ENCODE results near the gene PRKAG2. TPM values are rescaled to one million over a fixed set of nuclear protein-coding genes. Genes with fewer than 3 reads are reported as not detected.
"Not testable (repeated sequence)": the region's sequence is repeated elsewhere in the genome, so short reads cannot be mapped to it uniquely, and the experiment has no call there.

Gene PRKAG2
- total RNA-seq, 2 donors from 2014 or later: 19.9 to 22.6 TPM

DNA sequence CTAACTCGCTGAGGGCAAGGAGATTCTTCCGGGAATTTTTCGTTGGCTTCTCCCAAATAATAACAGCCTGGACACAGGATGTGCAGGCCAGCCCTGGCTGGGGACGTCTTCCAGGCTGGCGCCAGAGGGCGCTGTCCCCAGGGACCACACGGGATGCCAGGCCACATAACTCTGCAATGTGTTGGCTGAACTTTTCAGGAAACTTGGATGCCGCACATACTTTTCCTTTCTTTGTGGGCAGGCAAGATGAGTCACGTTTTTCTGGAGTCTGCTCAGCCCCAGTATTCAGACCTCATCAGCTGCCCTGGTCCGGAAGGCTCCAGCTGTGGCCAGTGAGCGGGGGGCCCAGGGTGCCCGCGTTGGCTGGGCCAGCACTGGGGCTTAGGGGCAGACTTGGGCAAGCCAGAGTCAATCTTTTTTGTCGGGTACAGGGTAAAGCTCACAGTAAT is 122.7 kb downstream of the PRKAG2 start:
- Mint-ChIP-seq H3K36me3 (no peaks in the 10 kb centered on the region), H3K4me1 (ENCODE audit: low read depth in 2 of 2) (peaks cover 12 to 16% of the 10 kb centered on the region in 2 donors), H3K4me3 (no peak overlapping the region), H3K9me3 (no peaks in the 10 kb centered on the region), H3K27ac (no peak overlapping the region), H3K27me3 (no peaks in the 10 kb centered on the region)
- DNase-seq (ENCODE audit: low spot score) (no peak), ATAC-seq (peak in 1 of 2 donors; percentile 45)

DNA sequence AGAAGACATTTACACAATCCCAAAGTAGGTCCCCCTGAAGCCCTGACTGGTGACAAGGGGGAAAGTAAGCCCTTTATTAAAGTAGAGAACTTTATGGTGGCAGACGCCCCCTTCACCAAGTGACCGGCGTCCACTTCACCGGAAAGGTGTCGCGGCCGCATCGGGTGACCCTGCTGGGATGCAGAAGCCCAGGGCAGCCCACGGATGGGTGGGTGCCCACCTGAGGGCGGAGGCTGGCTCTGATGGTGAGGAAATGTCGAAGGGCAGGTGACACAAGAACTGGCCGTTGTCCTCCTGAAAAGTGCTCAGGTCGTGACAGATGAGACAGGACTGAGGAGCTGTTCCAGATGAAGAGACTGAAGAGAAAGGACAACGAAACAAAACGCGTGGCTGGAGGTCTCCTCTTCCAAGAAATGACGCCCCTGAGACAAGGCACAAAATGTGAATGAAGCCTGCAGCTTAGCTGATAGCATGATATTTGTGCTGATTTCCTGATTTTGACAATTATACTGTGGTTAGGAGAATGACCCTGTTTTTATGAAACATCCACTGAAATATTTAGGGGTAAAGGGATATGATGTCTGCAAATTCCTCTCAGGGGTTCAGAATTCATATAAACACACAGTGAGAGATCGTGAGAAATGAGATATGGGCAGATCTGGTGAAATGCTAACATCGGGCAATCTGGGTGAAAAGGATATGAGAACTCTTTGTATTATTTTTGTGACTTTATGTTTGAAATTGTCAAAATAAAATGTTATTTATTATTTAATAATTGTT is 123.9 kb downstream of the PRKAG2 start:
- H3K27ac Mint-ChIP-seq: no peak overlapping the region
- H3K4me3 Mint-ChIP-seq: no peak overlapping the region

DNA sequence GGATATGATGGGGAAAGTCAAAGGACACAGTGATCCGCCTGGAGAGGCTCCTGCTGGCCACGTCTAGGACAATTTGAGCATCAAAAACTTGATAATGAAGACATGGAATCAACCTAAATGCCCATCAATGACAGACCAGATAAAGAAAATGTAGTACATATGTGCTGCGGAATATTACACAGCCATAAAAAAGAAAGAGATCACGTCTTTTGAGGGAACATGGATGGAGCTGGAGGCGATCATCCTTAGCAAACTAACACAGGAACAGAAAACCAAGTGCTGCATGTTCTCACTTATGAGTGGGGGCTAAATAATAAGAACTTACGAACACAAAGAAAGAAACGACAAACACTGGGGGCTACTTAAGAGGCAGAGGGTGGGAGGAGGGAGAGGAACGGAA is 124.9 kb downstream of the PRKAG2 start:
- Mint-ChIP-seq H3K4me1 (ENCODE audit: low read depth in 2 of 2) (peaks cover 12 to 13% of the 10 kb centered on the region in 2 donors), H3K9me3 (no peaks in the 10 kb centered on the region), H3K36me3 (no peaks in the 10 kb centered on the region), H3K27ac (no peak overlapping the region), H3K4me3 (no peak overlapping the region), H3K27me3 (no peaks in the 10 kb centered on the region)
- DNase-seq (ENCODE audit: low spot score) (no peak), ATAC-seq (no peak)

More for the DNA sequence above, 123.9 kb downstream of the PRKAG2 start:
- no peak for ATAC-seq
- peaks cover 12 to 16% of the 10 kb centered on the region in 2 donors for H3K4me1 Mint-ChIP-seq (ENCODE audit: low read depth in 2 of 2)
- no peaks in the 10 kb centered on the region for H3K36me3 Mint-ChIP-seq
- no peaks in the 10 kb centered on the region for H3K9me3 Mint-ChIP-seq
- DNase-seq (ENCODE audit: low spot score): no peak
- no peaks in the 10 kb centered on the region for H3K27me3 Mint-ChIP-seq

DNA sequence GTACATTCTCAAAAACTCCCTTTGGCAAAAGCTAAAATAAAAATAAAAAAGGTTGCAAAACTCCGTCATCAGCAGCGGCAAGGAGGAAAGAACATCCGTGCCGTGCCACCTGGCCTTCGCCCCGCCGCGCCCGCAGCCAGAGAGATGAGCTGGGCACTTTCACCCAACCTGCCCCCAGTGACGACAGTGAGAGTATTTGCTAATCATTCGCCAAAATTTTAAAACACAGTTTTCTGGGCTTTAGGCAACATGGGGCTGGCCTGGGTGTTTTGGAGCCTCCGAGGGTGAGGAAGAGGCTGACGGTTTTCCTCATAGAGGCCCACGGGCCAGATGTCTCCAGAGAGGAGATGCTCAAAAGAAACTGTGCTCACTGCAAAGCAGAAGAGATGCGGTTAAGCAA is 128.2 kb downstream of the PRKAG2 start:
- Mint-ChIP-seq H3K4me1 (ENCODE audit: low read depth in 2 of 2) (peaks cover 7 to 13% of the 10 kb centered on the region in 2 donors), H3K36me3 (no peaks in the 10 kb centered on the region), H3K27me3 (no peaks in the 10 kb centered on the region), H3K9me3 (no peaks in the 10 kb centered on the region), H3K4me3 (no peak overlapping the region), H3K27ac (no peak overlapping the region)
- no peak for ATAC-seq
- DNase-seq (ENCODE audit: low spot score): no peak

DNA sequence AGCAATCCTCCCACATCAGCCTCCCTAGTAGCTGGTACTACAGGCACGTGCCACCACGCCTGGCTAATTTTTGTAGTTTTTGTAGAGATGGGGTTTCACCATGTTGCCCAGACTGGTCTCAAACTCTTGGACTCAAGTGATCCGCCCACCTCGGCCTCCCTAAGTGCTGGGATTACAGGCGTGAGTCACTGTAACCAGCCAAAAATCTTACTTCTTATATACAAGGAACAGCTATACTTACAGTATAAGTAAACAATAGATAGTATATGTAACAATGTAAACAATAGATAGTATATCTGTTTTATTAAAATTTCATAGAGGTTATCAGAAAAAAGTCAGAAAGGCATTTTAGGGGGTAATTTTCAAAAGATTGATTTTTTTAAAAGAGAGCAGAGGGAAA is 128.9 kb downstream of the PRKAG2 start:
- H3K4me3 Mint-ChIP-seq; H3K36me3 Mint-ChIP-seq; ATAC-seq; H3K9me3 Mint-ChIP-seq; H3K27me3 Mint-ChIP-seq; DNase-seq (ENCODE audit: low spot score); H3K27ac Mint-ChIP-seq: not testable (repeated sequence)
- H3K4me1 Mint-ChIP-seq (ENCODE audit: low read depth in 2 of 2): peaks cover 13 to 20% of the 10 kb centered on the region in 2 donors

DNA sequence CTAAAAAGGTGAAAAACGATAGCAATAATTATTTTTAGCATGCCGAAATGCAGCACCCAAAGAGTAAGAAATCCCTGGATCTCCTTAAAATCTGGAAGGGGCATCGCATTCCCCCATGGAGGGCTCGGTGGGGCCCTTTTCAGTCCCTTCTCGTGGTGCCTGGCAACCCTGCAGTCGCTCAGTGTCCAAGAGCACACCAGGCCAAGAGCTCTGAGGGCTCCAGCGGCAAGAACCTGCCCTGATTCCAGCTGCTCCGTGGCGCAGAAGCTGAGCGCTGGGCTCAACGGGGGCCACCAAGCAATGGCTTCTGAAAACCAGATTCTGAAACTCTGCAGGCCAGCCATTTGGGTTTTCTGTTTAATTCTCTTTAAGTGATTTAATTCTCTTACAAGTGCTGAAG is 131.2 kb downstream of the PRKAG2 start:
- peak overlapping the region; percentile 47 to 54 for H3K27ac Mint-ChIP-seq
- peaks cover 17 to 20% of the 10 kb centered on the region in 2 donors for H3K4me1 Mint-ChIP-seq (ENCODE audit: low read depth in 2 of 2)
- H3K27me3 Mint-ChIP-seq: no peaks in the 10 kb centered on the region
- ATAC-seq: no peak
- H3K9me3 Mint-ChIP-seq: no peaks in the 10 kb centered on the region
- no peak for DNase-seq (ENCODE audit: low spot score)
- H3K4me3 Mint-ChIP-seq: peak overlapping the region; percentile 59
- H3K36me3 Mint-ChIP-seq: no peaks in the 10 kb centered on the region

DNA sequence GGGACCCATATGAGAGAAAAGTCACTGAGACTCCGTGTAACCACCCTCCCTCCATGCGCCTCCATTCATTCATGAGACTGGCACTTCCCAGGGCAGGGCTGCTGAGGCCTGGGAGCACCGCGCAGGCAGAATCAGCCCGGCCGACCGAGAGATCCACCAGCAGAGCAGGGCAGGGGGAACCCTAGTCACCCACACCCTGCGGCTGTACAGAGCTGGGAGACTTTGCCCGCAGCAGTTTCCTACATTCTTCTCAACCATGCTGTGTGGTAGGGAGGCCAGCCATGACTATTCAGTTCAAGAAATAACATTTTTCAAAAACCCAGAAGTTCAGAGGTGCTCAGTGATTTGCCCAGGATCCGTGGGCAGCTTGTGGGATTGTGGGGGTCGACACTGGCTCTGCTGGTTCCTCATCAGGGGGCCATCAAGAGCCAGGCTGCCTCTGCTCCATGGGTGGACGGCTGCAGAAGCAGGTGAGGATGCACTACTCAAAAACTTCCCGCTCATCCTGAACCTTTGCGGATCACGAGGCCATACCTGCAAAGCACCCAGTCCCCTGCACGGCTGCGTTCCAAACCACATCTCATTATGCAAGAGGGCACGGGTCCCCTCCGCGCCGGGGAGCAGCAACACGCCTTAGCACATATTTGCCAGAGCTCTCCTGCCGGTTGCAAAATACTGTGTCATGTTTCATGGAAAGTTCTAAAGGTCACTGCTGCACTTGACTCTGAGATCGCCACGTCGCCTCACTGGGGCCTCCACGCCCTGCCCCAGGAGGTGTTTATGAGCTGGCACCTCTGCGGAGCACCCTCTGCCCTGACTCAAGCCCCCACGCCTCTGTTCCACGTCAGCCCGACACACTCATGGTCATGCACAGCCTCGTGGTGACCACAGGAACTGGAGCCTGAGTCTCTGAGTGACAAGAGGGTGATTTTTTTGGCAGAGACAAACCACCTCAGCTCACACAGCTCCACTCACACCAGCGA is 132.0 kb downstream of the PRKAG2 start:
- DNase-seq (ENCODE audit: low spot score): peak; percentile 71
- Mint-ChIP-seq H3K4me3 (peak overlapping the region; percentile 59), H3K9me3 (no peaks in the 10 kb centered on the region), H3K27ac (peak overlapping the region; percentile 47 to 54), H3K27me3 (no peaks in the 10 kb centered on the region), H3K4me1 (ENCODE audit: low read depth in 2 of 2) (peaks cover 17 to 20% of the 10 kb centered on the region in 2 donors), H3K36me3 (no peaks in the 10 kb centered on the region)
- ATAC-seq: peak; percentile 89 to 93

DNA sequence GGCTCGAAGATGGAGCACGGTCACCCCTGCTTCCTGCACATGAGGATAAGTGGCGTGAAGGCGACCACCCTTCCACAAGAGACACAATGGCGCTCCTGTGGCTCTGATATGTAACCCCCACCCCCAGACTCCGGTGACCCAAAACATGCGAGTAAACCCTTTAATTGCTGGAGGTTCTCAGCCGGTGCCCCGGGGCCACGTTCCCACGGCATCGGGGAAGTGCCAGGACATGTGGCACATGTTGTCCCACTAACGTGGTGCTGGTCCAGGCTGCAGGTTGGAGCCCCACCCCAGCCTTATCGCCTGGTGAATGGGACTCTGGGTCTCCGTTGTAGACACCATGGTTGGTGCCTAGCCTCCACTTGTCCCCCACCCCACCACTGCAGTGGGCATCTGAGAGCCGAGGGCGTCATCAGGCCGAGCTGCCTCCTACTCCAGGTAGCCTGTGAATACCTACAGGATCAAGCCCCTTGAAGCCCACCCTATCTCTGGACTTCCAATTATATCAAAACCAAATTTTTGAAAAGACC is 132.8 kb downstream of the PRKAG2 start:
- H3K36me3 Mint-ChIP-seq: no peaks in the 10 kb centered on the region
- DNase-seq (ENCODE audit: low spot score) (no peak), ATAC-seq (no peak)
- no peaks in the 10 kb centered on the region for H3K27me3 Mint-ChIP-seq
- H3K9me3 Mint-ChIP-seq: no peaks in the 10 kb centered on the region
- no peak overlapping the region for H3K27ac Mint-ChIP-seq
- H3K4me3 Mint-ChIP-seq: no peak overlapping the region
- H3K4me1 Mint-ChIP-seq (ENCODE audit: low read depth in 2 of 2): peaks cover 17 to 20% of the 10 kb centered on the region in 2 donors

DNA sequence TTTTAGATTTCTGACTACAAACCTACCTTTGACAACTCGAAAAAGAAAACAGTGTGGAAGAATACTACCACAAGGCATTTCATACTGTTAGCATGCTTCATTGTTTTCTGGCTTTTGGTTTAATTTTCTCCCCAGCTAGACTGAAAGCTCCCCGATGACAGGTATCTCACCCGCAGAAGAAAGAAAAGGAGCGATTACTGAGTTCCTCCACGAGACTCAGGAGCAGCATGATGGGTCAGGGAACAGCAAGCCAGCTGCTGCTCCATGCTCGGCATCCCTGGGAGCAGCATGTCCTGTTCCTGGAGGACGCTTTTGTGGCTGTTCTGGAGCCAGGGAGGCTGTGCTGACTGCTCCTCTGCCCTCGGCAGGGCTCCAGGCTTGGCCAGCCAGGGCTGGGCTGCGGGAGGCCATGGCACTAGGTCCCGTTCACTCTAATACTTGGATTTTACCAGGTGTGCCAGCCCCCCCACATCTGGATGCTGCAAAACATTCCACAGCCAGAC is 133.4 kb downstream of the PRKAG2 start:
- peaks cover 17 to 20% of the 10 kb centered on the region in 2 donors for H3K4me1 Mint-ChIP-seq (ENCODE audit: low read depth in 2 of 2)
- no peak for ATAC-seq

DNA sequence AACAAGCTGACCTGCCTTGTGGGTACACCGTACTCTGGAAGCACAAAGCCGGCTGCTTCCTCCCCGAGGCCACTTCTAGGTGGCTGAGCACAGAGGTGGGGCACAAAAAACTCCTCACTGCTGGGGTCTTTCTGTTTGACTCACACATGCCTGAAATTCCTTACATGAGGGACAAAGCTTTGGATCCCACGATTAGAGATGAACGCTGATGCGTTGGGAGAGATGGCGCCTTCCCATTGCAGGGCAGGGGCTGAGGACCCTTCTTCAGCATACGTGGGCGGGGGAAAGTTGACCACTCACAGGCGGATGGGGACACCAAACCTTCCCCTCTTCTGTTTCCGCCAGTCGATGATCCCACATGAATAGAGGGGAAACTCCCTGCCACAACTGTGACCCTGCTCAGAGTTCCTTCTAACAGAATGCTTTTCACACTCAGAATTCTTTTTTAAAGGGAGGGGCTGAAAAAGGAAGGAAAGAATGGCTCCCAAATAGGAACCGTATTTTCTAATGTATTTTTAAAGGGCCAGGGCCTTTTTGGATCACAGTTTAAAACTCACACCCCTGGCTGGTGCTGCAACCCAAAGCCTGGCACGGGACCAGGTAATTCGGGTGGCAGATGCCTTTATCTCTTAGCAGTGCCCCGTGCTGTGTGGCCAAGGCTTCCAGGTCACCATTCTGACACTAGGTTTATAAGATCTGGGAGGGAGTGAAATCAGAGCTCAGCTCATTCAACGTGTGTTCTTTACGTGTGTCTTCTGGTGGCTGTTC is 134.0 kb downstream of the PRKAG2 start:
- Mint-ChIP-seq H3K36me3 (no peaks in the 10 kb centered on the region), H3K9me3 (no peaks in the 10 kb centered on the region), H3K27ac (no peak overlapping the region), H3K4me1 (ENCODE audit: low read depth in 2 of 2) (peaks cover 17 to 20% of the 10 kb centered on the region in 2 donors), H3K27me3 (no peaks in the 10 kb centered on the region), H3K4me3 (no peak overlapping the region)
- ATAC-seq: no peak
- DNase-seq (ENCODE audit: low spot score): no peak

More for the DNA sequence above, 133.4 kb downstream of the PRKAG2 start:
- no peaks in the 10 kb centered on the region for H3K9me3 Mint-ChIP-seq
- no peak overlapping the region for H3K4me3 Mint-ChIP-seq
- no peaks in the 10 kb centered on the region for H3K36me3 Mint-ChIP-seq
- H3K27me3 Mint-ChIP-seq: no peaks in the 10 kb centered on the region
- no peak overlapping the region for H3K27ac Mint-ChIP-seq
- DNase-seq (ENCODE audit: low spot score): no peak

DNA sequence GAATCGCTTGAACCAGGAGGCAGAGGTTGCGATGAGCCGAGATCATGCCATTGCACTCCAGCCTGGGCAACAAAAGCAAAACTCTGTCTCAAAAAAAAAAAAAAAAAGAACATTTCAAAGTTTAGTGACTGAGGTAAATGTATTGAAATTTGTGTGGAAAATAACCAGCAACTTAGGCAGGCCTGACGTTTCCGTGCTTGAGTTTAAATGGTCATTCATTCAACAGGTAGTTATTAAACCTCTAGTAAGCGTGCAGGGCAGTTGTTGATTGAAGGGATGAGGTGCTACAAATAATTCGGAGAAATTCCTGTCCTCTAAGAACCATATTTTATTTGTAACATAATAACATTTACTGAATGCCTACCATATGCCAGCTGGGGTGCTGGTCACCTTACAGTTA is 135.3 kb downstream of the PRKAG2 start:
- Mint-ChIP-seq H3K4me1 (ENCODE audit: low read depth in 2 of 2) (peaks cover 17% of the 10 kb centered on the region in 2 donors), H3K9me3 (no peaks in the 10 kb centered on the region), H3K27me3 (no peaks in the 10 kb centered on the region), H3K36me3 (no peaks in the 10 kb centered on the region), H3K4me3 (no peak overlapping the region), H3K27ac (no peak overlapping the region)
- ATAC-seq (no peak), DNase-seq (ENCODE audit: low spot score) (no peak)

DNA sequence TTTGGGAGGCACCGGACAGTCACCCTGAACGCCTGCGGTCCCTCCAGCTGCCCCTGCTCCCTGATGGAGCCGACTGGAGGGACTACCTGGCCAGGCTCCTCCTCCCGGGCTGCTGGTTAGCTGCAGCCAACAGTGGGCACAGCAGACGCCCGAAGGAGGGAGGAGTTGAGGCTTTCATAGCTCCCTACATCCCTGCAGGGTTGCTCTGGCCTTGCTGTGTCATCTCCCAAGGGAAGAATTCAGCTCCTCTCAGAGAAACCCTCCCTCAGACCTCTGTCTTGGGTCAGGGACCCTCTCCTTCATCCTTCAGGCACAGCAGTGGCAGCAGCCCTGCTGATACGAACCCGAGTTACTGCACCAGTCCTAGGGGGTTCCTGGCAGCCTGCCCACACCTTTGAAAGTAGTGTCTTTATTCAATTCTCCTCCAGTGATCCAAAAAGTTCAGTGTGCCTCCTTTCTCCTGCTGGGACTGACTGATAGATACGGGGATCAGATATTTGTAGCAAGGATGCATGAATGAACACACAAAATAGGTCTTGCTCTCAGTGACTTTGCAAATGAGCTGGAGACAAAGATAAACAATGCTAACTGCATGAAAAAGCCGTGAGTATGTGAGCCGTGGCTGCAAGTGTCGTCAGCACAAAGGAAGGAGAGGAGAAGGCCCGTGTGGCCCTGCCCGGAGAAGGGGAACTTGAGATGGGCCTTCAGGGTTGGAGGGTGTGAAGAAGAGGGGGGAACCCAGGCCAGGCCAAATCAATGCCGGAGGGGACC is 136.6 kb downstream of the PRKAG2 start:
- Mint-ChIP-seq H3K36me3 (no peaks in the 10 kb centered on the region), H3K27ac (no peak overlapping the region), H3K4me1 (ENCODE audit: low read depth in 2 of 2) (peaks cover 13 to 14% of the 10 kb centered on the region in 2 donors), H3K9me3 (no peaks in the 10 kb centered on the region), H3K27me3 (no peaks in the 10 kb centered on the region), H3K4me3 (no peak overlapping the region)
- ATAC-seq (no peak), DNase-seq (ENCODE audit: low spot score) (no peak)

All from natural killer cell treated with Interleukin-12 subunit alpha and Interleukin-12 subunit beta and Interleukin-15 and Interleukin-18, amount 100 ng/mL, for 72 hours (primary cell).